ENCODE data around the gene SDCCAG8. TPM values are rescaled to one million over a fixed set of nuclear protein-coding genes. Genes with fewer than 3 reads are reported as not detected.

Gene SDCCAG8
- total RNA-seq, 1 donor = 41.0 TPM

- no peak for DNase-seq (ENCODE audit: low read depth)
- no peak for TF ChIP-seq CTCF (IDR thresholded peaks at IDR 0.05; ENCODE audit: insufficient read depth, low read depth, low read length)
- no peak overlapping the region for H3K4me3 ChIP-seq (ENCODE audit: low read depth, low read length)
These were observed 160.0 kb downstream of the SDCCAG8 start for GRCh38 chr1:243415663-243416408.

- no peak overlapping the region for H3K4me3 ChIP-seq (ENCODE audit: low read depth, low read length)
- no peak for TF ChIP-seq CTCF (IDR thresholded peaks at IDR 0.05; ENCODE audit: insufficient read depth, low read depth, low read length)
- no peak for DNase-seq (ENCODE audit: low read depth)
These were observed 160.7 kb downstream of the SDCCAG8 start for GRCh38 chr1:243416495-243416894.

GRCh38 chr1:243420016-243420945 is 164.4 kb downstream of the SDCCAG8 start:
- no peak for TF ChIP-seq CTCF (IDR thresholded peaks at IDR 0.05; ENCODE audit: insufficient read depth, low read depth, low read length)
- peak; percentile 22 for DNase-seq (ENCODE audit: low read depth)
- no peak overlapping the region for H3K4me3 ChIP-seq (ENCODE audit: low read depth, low read length)

GRCh38 chr1:243420946-243421685 is 165.3 kb downstream of the SDCCAG8 start:
- TF ChIP-seq CTCF (IDR thresholded peaks at IDR 0.05; ENCODE audit: insufficient read depth, low read depth, low read length) = no peak
- DNase-seq (ENCODE audit: low read depth) = peak; percentile 16
- H3K4me3 ChIP-seq (ENCODE audit: low read depth, low read length) = peak overlapping the region; percentile 21

- TF ChIP-seq CTCF (IDR thresholded peaks at IDR 0.05; ENCODE audit: insufficient read depth, low read depth, low read length) = no peak
- DNase-seq (ENCODE audit: low read depth) = peak; percentile 82
- peak overlapping the region; percentile 21 for H3K4me3 ChIP-seq (ENCODE audit: low read depth, low read length)
These were observed 165.9 kb downstream of the SDCCAG8 start for GRCh38 chr1:243421784-243422183.

GRCh38 chr1:243422362-243422761 is 166.5 kb downstream of the SDCCAG8 start:
- no peak for TF ChIP-seq CTCF (IDR thresholded peaks at IDR 0.05; ENCODE audit: insufficient read depth, low read depth, low read length)
- no peak overlapping the region for H3K4me3 ChIP-seq (ENCODE audit: low read depth, low read length)
- no peak for DNase-seq (ENCODE audit: low read depth)
